Liver (tissue), 9 donors: ENCODE data around the gene LRRN2. TPM values are rescaled to one million over a fixed set of nuclear protein-coding genes. Genes with fewer than 3 reads are reported as not detected.

Source experiments
- DNase-seq: peaks from one replicate; pipeline ENCODE4 v3.0.0-alpha.2; 2017; ENCODE audit warnings: low spot score
- H3K27ac ChIP-seq, 2 donors: one replicate each; pipeline ENCODE4 v1.7.0; 2013; ENCODE audit warnings: inconsistent platforms in 2 of 2, low read length in 2 of 2, control low read depth in 1 of 2, low read depth in 1 of 2, mild to moderate bottlenecking in 1 of 2
- H3K27me3 ChIP-seq, 4 donors: one replicate each; pipeline versions ENCODE4 v1.6.1 to v1.7.0; 2013; ENCODE audit warnings: low read length in 3 of 4, inconsistent platforms in 1 of 4, mild to moderate bottlenecking in 1 of 4, moderate library complexity in 1 of 4; ENCODE audit not compliant: control insufficient read depth in 4 of 4, insufficient read depth in 4 of 4
- H3K36me3 ChIP-seq, 4 donors: one replicate each; pipeline versions ENCODE4 v1.6.1 to v1.7.0; 2013; ENCODE audit warnings: low read length in 3 of 4, mild to moderate bottlenecking in 3 of 4, low read depth in 1 of 4, moderate library complexity in 1 of 4; ENCODE audit not compliant: control insufficient read depth in 4 of 4, insufficient read depth in 3 of 4
- H3K4me1 ChIP-seq, 4 donors: one replicate each; pipeline versions ENCODE4 v1.6.1 to v1.7.0; 2013; ENCODE audit warnings: low read length in 3 of 4, mild to moderate bottlenecking in 3 of 4, moderate library complexity in 1 of 4; ENCODE audit not compliant: control insufficient read depth in 4 of 4, insufficient read depth in 4 of 4
- H3K4me3 ChIP-seq, 3 donors: one replicate each; pipeline versions ENCODE4 v1.6.1 to v1.7.0; 2013; ENCODE audit warnings: low read length in 3 of 3, control low read depth in 1 of 3, low read depth in 1 of 3, mild to moderate bottlenecking in 1 of 3
- H3K9ac ChIP-seq, 2 donors: one replicate each; pipeline ENCODE4 v1.7.0; 2013; ENCODE audit warnings: low read length in 2 of 2, mild to moderate bottlenecking in 2 of 2, moderate library complexity in 2 of 2, control low read depth in 1 of 2, low read depth in 1 of 2
- H3K9me3 ChIP-seq, 4 donors: one replicate each; pipeline versions ENCODE4 v1.6.1 to v1.7.0; 2013; ENCODE audit warnings: low read length in 3 of 4; ENCODE audit not compliant: control insufficient read depth in 4 of 4
- EGR1 ChIP-seq, 2 donors: IDR thresholded peaks; 2 replicates each; pipeline ENCODE4 v1.6.1; 2016 to 2018; ENCODE audit warnings: antibody characterized with exemption in 2 of 2, low read depth in 2 of 2
- FOXA1 ChIP-seq: IDR thresholded peaks from 2 replicates; pipeline ENCODE4 v1.6.1; 2016; ENCODE audit warnings: antibody characterized with exemption
- FOXA2 ChIP-seq: IDR thresholded peaks from 2 replicates; pipeline ENCODE4 v1.6.1; 2016; ENCODE audit warnings: antibody characterized with exemption
- GABPA ChIP-seq, 2 donors: IDR thresholded peaks in 1 of 2; conservative IDR thresholded peaks in 1 of 2; 2 replicates each; pipeline ENCODE4 v1.6.1; 2016; ENCODE audit warnings: antibody characterized with exemption in 2 of 2, mild to moderate bottlenecking in 1 of 2, moderate library complexity in 1 of 2
- HNF4A ChIP-seq, 2 donors: conservative IDR thresholded peaks; 2 replicates each; pipeline ENCODE4 v1.6.1; 2016; ENCODE audit warnings: antibody characterized with exemption in 2 of 2, mild to moderate bottlenecking in 2 of 2
- HNF4G ChIP-seq: IDR thresholded peaks from 2 replicates; pipeline ENCODE4 v1.6.1; 2016; ENCODE audit warnings: antibody characterized with exemption
- JUND ChIP-seq, 2 donors: IDR thresholded peaks; 2 replicates each; pipeline ENCODE4 v1.6.1; 2016; ENCODE audit warnings: antibody characterized with exemption in 2 of 2
- RAD21 ChIP-seq, 2 donors: IDR thresholded peaks; 2 replicates each; pipeline ENCODE4 v1.6.1; 2016; ENCODE audit warnings: antibody characterized with exemption in 2 of 2, mild to moderate bottlenecking in 2 of 2
- RXRA ChIP-seq, 2 donors: IDR thresholded peaks; 2 replicates each; pipeline ENCODE4 v1.6.1; 2017 to 2018; ENCODE audit warnings: antibody characterized with exemption in 2 of 2, mild to moderate bottlenecking in 1 of 2
- SP1 ChIP-seq: IDR thresholded peaks from 2 replicates; pipeline ENCODE4 v1.6.1; 2018; ENCODE audit warnings: antibody characterized with exemption, mild to moderate bottlenecking
- TAF1 ChIP-seq: conservative IDR thresholded peaks from 2 replicates; pipeline ENCODE4 v1.6.1; 2016; ENCODE audit warnings: antibody characterized with exemption, mild to moderate bottlenecking
- YY1 ChIP-seq: IDR thresholded peaks from 2 replicates; pipeline ENCODE4 v1.6.1; 2016; ENCODE audit warnings: antibody characterized with exemption, mild to moderate bottlenecking
- WGBS: extraction: QIAGEN DNeasy Blood & Tissue Kit; methylation state at CpG from one replicate; pipeline ENCODE4 v1.1.7; 2013; 5-methylcytosine and 5-hydroxymethylcytosine counted together
- polyA plus RNA-seq, 2 donors: library from polyadenylated mRNA; stranded (reverse) in 1 of 2; unstranded in 1 of 2; fragments of 200-250 nt in 1 of 2; fragments of >200 nt in 1 of 2; fragmentation: Nextera tagmentation in 1 of 2; extraction: Ambion mirVana in 1 of 2; gene quantifications; one replicate each; pipeline versions ENCODE4 v1.2.1 to v1.2.3, GENCODE V29; 2013 to 2015
- total RNA-seq, 2 donors: library from RNA; depleted of rRNA; stranded (reverse); fragments of >200 nt; gene quantifications; one replicate each; pipeline ENCODE4 v1.2.3, GENCODE V29; 2014
- TF ChIP-seq, protein P1 (sequence below): IDR thresholded peaks from 2 replicates; pipeline ENCODE4 v1.6.1; 2016; ENCODE audit warnings: antibody characterized with exemption
- TF ChIP-seq, protein P2 (sequence below): IDR thresholded peaks from 2 replicates; pipeline ENCODE4 v1.6.1; 2016; ENCODE audit warnings: antibody characterized with exemption, mild to moderate bottlenecking
- TF ChIP-seq, protein P3 (sequence below): IDR thresholded peaks from 2 replicates; pipeline ENCODE4 v1.6.1; 2016; ENCODE audit warnings: antibody characterized with exemption
- donor health status: healthy.
- donor health status: healthy.
- donor health status: healthy.
- donor health status: healthy.
- donor health status: healthy.

The LRRN2 gene
- total and polyA plus RNA-seq, 4 donors, result 0.13 to 2.8 (median 0.28) TPM

DNA sequence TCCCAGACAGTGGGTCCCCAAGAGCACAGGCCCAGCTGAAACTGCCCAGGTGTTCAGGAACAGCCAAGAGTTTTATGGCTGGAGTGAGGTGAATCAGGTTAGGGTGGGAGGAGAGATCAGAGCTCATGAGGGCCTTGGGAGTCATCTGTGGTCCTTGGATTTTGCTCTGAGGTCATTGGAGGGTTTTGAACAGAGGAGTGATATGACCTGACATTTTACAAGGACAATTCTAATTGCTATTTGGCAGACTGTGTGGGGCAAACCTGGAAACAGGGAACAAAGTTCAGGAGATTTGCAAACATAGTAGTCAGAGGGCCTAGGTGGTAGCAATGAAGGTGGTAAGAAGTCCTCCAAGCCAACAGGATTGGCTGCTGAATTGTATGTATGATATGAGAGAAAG lies 31.1 kb upstream of the LRRN2 start:
- no peak for DNase-seq
- TF ChIP-seq SP1 (peak; percentile 68), HNF4G (peak; percentile 62), RXRA (IDR thresholded peaks at IDR 0.05) (peak; percentile 33 to 52), HNF4A (conservative IDR thresholded peaks at IDR 0.05) (peak; percentile 90 to 94), RAD21 (IDR thresholded peaks at IDR 0.05) (peak in 1 of 2 donors; percentile 15), TAF1 (no peak), GABPA (IDR thresholded peaks at IDR 0.05 in 1 of 2, conservative IDR thresholded peaks at IDR 0.05 in 1 of 2) (no peak), EGR1 (IDR thresholded peaks at IDR 0.05; ENCODE audit: low read depth in 2 of 2) (no peak), YY1 (peak; percentile 21)
- TF ChIP-seq, protein P1, sequence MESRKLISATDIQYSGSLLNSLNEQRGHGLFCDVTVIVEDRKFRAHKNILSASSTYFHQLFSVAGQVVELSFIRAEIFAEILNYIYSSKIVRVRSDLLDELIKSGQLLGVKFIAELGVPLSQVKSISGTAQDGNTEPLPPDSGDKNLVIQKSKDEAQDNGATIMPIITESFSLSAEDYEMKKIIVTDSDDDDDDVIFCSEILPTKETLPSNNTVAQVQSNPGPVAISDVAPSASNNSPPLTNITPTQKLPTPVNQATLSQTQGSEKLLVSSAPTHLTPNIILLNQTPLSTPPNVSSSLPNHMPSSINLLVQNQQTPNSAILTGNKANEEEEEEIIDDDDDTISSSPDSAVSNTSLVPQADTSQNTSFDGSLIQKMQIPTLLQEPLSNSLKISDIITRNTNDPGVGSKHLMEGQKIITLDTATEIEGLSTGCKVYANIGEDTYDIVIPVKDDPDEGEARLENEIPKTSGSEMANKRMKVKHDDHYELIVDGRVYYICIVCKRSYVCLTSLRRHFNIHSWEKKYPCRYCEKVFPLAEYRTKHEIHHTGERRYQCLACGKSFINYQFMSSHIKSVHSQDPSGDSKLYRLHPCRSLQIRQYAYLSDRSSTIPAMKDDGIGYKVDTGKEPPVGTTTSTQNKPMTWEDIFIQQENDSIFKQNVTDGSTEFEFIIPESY, result no peak
- TF ChIP-seq, protein P2, sequence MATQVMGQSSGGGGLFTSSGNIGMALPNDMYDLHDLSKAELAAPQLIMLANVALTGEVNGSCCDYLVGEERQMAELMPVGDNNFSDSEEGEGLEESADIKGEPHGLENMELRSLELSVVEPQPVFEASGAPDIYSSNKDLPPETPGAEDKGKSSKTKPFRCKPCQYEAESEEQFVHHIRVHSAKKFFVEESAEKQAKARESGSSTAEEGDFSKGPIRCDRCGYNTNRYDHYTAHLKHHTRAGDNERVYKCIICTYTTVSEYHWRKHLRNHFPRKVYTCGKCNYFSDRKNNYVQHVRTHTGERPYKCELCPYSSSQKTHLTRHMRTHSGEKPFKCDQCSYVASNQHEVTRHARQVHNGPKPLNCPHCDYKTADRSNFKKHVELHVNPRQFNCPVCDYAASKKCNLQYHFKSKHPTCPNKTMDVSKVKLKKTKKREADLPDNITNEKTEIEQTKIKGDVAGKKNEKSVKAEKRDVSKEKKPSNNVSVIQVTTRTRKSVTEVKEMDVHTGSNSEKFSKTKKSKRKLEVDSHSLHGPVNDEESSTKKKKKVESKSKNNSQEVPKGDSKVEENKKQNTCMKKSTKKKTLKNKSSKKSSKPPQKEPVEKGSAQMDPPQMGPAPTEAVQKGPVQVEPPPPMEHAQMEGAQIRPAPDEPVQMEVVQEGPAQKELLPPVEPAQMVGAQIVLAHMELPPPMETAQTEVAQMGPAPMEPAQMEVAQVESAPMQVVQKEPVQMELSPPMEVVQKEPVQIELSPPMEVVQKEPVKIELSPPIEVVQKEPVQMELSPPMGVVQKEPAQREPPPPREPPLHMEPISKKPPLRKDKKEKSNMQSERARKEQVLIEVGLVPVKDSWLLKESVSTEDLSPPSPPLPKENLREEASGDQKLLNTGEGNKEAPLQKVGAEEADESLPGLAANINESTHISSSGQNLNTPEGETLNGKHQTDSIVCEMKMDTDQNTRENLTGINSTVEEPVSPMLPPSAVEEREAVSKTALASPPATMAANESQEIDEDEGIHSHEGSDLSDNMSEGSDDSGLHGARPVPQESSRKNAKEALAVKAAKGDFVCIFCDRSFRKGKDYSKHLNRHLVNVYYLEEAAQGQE, result peak; percentile 19
- Histone ChIP-seq H3K9ac (no peak overlapping the region), H3K4me3 (no peak overlapping the region), H3K9me3 (no peaks in the 10 kb centered on the region), H3K27ac (no peak overlapping the region), H3K36me3 (no peaks in the 10 kb centered on the region), H3K27me3 (peaks cover 0 to 6% (median 2%) of the 10 kb centered on the region in 4 donors), H3K4me1 (peaks cover 0 to 9% (median 7%) of the 10 kb centered on the region in 4 donors)

DNA sequence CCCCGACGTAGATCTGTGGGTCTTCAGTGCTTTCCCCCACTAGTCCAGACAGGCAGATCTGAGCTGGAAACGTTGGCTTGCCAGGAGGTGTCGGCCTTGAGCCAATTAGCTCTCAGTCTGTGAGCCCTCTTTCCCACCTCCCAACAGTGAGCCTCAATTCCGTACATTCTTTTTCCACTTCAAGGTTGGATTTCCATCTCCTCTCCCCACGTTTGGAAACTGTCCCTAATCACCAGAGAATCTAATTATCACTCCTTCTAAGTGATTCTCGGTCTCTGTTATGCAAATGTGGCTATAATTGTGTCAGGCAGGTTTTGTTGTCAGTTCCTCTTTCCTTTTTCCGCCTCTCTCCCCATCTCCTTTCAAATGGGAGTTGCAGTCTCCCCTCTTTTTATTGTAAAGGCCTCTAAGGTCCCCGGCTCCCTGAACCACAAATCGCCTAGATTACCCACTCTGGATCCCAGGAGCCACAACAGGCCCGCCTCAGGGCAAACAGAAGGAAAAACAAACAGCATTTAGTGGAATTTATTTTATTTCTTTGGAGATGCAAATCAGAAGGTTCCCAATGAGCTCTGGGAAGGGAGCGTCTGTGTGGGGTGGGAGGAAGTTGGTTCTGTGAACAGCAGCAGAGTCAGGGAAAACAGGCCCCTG lies 29.4 kb upstream of the LRRN2 start:
- no peaks in the 10 kb centered on the region for H3K9me3 ChIP-seq
- H3K4me1 ChIP-seq, result peaks cover 0 to 9% (median 7%) of the 10 kb centered on the region in 4 donors
- TF ChIP-seq, protein P3, sequence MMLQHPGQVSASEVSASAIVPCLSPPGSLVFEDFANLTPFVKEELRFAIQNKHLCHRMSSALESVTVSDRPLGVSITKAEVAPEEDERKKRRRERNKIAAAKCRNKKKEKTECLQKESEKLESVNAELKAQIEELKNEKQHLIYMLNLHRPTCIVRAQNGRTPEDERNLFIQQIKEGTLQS, result no peak
- TF ChIP-seq, protein P1, result no peak
- no peak for TF ChIP-seq JUND (IDR thresholded peaks at IDR 0.05)
- TF ChIP-seq GABPA (IDR thresholded peaks at IDR 0.05 in 1 of 2, conservative IDR thresholded peaks at IDR 0.05 in 1 of 2), result no peak
- no peak for TF ChIP-seq FOXA2
- no peak for TF ChIP-seq FOXA1
- no peak overlapping the region for H3K27ac ChIP-seq
- no peak for DNase-seq
- H3K4me3 ChIP-seq, result no peak overlapping the region
- 83% methylated on average over 12 of the region's 12 CpGs for WGBS
- peaks cover 0 to 6% (median 2%) of the 10 kb centered on the region in 4 donors for H3K27me3 ChIP-seq
- no peak overlapping the region for H3K9ac ChIP-seq
- no peaks in the 10 kb centered on the region for H3K36me3 ChIP-seq
